ENCODE data around the gene GALNT17. TPM values are rescaled to one million over a fixed set of nuclear protein-coding genes. Genes with fewer than 3 reads are reported as not detected.
"Not testable (repeated sequence)": the region's sequence is repeated elsewhere in the genome, so short reads cannot be mapped to it uniquely, and the experiment has no call there.

GALNT17 gene
- total RNA-seq, 1 experiment from 2014 or later = 0.06 TPM

DNA sequence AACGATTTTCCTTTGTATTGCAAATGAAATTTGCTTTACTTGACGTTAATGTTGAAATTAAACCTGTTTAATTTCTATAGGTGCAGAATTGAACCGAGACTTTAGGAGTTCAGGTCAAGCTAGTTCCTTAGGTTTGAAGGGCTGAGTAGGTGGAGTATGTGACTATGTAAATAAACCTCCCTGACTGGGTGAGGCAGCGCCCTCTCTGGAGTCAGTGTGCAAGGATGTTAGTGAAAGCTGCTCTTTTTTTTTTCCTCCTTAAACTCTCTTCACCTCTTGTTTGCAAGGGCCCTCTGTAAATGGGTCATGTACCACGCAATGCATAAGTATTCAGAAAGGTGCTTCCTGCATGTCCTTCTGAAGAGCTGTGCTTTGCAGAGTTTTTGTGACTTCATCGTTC lies 33.8 kb downstream of the GALNT17 start:
- no peak for DNase-seq (ENCODE audit: low read depth)

DNA sequence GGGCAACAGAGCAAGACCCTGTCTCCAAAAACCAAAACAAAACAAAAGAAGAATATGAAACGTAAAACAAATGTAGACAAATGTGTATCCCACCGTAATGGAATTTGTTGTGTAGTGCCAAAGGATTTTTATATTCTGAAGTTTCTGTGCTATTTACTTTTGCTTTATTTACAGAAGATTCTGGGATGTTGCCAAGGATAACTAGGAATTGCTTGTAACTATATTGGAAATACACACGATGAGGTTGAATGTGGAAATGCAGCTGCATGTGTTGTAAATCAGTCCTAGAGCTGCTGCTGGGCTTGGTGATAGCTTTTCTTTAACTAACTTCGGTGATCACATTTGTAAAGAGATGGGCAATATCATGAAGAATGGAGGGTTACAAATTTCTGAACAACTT lies 39.5 kb downstream of the GALNT17 start:
- DNase-seq (ENCODE audit: low read depth) = no peak

DNA sequence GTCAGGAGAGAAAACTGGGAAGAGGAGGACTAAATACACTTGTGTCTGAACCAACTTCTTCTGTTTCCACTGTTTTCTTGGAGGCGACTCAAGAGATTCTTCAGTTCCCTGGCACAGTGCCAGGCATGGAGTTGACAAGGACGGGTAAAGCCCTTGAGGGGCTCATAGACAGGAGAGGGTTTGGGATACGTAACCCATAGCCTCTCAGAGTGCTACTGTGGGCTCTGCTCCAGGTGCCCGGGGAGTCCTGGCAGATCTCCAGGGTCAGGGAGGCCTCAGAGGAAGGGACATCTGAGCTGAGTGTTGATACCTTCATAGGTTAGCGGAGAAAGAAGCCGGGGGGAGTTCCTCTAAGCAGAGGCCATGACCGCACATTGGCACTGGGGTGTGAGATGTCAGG lies 42.0 kb downstream of the GALNT17 start:
- no peak for DNase-seq (ENCODE audit: low read depth)

DNA sequence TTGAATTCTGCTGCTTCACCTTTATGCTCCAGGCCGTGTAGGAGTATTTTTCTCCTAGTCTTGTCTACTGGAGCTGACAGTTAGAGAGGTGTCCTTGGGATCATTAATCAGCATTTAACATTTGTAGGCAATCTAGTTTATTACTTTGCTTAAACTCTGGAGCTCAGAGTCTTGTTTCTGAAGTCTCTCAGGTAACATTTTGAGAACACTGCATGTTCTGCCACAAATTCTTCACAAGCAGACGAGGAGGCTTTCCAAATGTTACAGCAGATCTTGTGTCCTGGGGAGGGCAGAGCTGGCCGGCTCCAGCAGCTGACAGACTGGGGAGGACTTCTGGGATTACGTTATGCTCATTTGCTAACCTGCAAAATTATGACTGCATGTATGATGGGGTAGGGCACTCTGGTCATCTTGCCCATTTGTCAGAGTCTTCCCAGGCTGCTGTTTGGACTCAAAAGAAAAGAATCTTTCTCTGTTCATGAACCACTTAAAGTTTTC lies 50.5 kb downstream of the GALNT17 start:
- no peak for DNase-seq (ENCODE audit: low read depth)

DNA sequence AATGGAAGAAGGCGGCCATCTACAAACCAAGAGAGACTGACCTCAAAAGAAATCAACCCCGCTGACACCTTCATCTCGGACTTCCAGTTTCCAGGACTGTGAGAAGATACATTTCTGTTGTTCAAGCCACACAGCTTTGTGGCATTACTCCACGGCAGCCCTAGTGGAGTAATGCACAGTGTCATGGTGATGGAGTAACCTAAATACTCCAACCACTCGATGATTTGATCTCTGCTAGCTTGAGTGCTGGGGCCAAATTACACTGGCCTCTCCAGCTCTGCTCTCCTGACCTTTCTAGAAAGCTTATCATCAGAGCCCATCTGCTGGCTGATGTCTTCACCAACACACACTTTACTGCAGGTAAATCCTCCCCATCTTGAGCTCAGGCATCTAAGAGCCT lies 52.2 kb downstream of the GALNT17 start:
- no peak for DNase-seq (ENCODE audit: low read depth)

DNA sequence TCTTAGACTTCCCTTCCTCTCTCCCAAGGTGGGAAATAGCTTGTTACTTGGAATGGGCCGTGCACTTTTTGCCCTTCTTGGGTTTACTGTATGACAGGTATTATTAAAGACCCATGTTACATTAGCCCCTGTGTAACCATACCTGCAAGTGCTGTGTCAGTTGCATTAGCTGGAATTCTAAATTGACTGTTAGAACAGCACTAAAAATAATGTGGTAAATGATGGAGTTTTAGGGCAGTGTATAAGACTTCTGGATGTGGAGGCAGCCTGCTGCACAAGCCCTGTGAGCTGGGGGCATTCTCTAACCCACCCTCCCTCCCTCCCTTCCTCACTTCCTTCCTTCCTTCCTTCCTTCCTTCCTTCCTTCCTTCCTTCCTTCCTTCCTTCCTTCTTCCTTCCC lies 52.7 kb downstream of the GALNT17 start:
- DNase-seq (ENCODE audit: low read depth) = no peak

DNA sequence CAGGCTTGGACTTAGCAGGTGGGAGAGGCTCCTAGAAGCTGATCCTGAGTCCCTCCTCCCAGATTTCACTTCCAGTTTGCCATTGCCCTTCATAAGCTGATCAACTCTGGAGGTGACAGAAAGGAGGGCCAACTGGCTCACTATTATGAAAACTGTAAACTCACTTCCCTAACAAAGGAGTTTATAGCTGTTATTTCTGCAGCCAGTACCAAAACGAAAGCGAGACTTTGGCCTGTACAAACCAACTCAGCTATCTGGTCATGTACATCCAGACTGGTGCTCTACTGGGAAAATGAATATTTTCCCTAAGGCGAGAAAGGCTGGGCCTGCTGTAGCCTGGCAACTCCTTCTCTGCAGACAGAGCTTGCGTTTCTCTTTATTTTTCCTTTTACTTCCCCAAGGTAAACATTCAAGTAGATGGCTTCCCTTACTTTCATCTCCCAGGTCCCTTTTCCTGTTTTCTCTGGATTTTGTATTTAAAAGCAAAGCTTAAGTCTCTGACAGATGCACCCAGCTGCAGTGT lies 54.7 kb downstream of the GALNT17 start:
- DNase-seq (ENCODE audit: low read depth) = no peak

DNA sequence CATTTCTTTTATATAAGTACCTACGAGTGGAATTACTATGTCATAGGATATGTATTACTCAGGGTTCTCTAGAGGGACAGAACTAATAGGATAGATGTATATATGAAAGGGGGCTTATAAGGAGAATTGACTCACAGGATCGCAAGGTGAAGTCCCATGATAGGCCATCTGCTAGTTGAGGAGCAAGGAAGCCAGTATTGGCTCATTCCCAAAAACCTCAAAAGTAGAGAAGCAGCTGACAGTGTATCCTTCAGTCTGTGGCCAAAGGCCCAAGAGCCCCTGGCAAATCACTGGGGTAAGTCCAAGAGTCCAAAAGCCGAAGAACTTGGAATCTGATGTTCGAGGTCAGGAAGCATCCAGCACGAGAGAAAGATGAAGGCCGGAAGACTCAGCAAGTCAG lies 59.8 kb downstream of the GALNT17 start:
- no peak for DNase-seq (ENCODE audit: low read depth)

DNA sequence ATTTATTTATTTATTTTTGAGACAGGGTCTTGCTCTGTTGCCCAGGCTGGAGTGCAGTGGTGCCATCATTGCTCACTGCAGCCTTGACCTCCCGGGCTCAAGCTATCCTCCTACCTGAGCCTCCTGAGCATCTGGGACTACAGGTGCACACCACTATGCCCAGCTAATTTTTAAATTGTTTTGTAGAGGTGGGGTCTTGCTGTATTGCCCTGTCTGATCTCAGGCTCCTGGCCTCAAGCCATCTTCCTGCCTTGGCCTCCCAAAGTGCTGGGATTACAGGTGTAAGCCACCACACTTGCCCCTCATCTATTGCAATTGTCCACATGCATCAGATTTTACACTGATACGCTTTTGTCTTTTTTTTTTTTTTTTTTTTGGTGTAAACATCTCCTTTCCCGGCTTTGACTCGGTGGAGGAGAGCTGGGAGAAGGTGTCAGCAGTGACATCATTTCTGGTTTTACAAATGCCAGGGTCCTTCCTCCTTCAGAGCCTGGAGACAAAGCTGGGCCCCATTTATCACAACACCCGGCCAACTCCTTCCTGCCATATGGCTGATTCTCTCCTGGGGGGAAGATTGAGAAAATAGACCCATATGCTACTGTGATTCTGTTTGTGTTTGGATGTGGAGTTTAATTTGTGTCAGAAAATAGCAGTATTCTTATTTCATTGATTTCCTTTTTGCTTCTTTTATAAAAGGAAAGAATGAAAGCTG lies 61.3 kb downstream of the GALNT17 start:
- no peak for DNase-seq (ENCODE audit: low read depth)

DNA sequence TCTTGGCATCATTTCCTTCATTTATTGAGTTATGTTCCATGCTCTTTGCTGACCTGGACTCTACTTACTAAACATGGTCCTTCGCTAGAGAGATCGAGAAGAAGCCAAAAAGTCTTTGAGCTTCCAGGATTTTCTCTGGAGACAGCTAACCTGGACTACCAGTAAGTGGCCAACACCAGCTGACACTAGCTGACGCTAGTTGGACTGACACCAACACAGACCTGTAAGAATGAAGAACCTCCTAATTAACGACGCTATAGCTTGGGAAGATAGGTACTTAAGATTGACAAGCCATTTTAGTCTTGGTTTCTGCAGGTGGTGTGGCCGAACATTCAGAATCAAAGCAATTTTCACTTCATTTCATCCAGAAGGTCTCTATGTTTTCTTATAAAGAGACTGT lies 66.4 kb downstream of the GALNT17 start:
- DNase-seq (ENCODE audit: low read depth) = no peak

DNA sequence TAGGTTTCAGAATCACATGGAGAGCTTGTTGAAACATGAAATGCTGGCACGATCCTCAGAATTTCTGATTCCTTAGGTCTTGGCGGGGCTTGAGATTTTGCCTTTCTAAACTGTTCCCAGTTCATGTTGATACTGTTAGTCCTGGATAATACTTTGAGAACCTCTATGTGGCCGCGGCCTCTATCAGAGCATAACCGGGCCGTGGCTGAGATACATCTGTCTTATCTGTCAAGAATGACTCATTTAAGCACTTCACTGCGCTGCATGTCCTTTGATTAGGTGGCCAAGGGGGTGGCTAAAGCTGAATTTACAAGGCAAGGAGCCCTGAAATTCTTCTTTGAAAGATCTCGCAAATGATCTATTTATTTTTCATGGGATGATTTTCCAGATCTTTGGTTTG lies 66.9 kb downstream of the GALNT17 start:
- no peak for DNase-seq (ENCODE audit: low read depth)

DNA sequence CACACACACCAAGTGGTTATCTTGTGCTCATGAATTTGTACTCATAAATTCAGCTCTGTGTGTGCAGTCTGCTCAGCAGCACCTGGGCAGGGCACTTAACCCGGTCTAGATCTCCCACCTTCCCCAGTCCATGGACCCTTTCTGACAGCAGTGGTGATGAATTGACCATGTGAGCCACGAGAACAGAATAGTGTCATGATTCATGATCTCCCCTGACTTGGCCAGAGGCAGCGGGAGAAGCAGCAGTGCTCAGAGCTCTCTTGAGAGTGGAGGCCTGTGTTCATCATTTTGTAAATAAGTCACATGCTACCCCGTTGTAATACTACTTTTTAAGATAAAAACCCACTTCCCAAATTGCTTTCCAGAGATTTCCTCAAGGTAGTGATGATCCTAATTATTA lies 74.2 kb downstream of the GALNT17 start:
- no peak for DNase-seq (ENCODE audit: low read depth)

DNA sequence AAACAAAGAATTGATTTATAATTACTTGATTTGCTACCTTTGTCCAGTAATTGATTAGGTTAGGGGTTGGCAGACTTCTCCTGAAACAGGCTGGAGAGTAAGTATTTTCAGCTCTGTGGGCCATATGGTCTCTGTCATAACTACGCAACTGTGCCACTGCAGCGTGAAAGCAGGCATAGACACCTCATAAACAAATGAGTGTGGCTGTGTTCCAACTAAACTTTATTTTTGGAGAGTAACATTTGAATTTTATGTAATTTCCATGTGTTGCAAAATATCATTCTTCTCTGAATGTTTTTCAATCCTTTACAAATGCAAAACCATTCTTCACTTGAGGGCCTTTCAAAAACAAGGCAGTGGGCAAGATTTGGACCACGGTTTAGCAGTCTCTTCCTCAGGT lies 76.9 kb downstream of the GALNT17 start:
- no peak for DNase-seq (ENCODE audit: low read depth)

DNA sequence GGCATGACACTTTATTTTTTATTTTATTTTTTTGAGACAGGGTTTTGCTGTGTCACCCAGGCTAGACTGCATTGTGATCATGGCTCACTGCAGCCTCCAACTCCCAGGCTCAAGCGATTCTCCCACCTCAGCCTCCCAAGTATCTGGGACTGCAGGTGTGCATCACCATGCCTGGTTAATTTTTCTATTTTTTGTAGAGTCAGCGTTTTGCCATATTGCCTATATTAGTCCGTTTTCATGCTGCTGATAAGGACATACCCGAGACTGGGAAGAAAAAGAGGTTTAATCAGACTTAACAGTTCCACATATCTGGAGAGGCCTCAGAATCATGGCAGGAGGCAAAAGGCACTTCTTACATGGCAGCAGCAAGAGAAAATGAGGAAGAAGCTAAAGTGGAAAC lies 77.5 kb downstream of the GALNT17 start:
- DNase-seq (ENCODE audit: low read depth) = not testable (repeated sequence)

DNA sequence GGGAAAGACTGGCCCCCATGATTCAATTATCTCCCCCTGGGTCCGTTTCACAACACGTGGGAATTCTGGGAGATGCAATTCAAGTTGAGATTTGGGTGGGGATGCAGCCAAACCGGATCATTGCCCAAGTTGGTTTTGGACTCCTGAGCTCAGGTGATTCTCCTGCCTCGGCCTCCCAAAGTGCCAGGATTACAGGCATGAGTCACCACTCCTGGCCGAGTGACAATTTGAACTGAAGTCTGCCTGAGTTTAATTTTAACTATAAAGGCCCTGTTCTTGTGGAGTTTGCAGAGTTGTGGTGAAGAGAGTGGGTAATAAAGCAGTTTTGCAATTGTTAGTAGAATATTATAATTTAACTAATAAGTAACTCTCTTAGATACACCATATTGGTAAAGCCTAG lies 78.3 kb downstream of the GALNT17 start:
- DNase-seq (ENCODE audit: low read depth) = no peak

DNA sequence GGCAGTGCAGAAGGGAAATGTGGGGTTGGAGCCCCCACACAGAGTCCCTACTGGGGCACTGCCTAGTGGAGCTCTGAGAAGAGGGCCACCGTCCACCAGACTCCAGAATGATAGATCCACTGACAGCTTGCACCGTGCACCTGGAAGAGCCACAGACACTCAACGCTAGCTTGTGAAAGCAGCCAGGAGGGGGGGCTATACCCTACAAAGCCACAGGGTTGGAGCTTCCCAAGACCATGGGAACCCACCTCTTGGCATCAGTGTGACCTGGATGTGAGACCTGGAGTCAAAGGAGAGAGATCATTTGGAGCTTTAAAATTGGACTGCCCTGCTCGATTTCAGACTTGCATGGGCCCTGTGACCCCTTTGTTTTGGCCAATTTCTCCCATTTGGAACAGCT lies 80.5 kb downstream of the GALNT17 start:
- DNase-seq (ENCODE audit: low read depth) = not testable (repeated sequence)

DNA sequence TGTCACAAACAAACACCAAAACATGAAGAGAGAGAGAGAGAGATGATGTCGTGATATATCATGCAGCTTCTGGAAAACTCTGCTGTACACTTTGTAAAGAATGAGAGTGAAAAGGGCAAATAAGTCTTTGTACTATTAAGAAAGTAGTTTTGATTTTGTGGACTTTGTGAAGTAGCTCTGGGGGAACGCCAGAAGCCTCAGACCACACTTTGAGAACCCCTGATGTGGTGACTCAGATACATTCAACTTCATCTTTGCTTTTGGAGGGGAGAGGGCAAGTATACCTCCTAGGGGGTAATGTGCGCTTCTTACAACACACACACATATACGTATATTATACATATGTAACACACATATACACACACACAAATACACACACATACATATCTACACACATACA lies 84.3 kb downstream of the GALNT17 start:
- no peak for DNase-seq (ENCODE audit: low read depth)

DNA sequence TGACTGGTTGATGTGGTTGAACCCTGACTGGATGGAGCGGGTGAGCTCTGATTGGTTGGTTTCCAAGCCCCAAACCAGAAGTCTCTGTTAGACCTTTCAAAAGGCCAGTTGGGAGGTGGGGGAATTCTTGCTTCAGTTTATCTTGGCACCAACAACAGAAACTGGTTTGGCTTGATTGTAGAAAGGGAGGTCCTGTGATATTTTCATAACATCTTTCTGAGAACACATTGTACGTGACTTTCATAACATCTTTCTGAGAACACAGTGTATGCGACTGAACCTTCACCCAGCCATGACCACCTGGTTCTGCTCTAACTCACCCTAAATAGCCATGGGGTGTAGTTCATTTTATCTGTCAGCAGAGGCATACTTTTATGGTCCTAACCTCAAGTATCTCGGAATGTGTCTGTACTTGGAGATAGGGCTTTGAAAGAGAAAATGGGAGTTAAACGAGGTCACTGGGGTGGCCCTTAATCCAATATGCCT lies 88.3 kb downstream of the GALNT17 start:
- DNase-seq (ENCODE audit: low read depth) = no peak

DNA sequence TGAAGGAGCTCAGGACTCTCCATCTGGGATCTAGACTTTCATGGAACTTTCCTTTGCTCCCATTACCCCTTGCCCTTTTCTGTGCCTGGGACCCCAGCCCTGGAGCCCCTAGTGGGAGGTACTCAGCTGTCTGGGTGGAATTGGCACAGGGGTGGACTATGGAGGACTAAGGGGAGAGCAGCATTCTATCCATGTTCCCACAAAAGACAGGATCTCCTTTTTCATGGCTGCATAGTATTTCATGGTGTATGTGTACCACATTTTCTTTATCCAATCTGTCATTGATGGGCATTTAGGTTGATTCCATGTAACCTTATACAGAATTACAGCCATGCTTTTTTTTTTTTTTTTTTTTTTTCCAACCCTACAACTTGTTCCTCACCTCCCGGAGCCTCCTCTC lies 89.1 kb downstream of the GALNT17 start:
- DNase-seq (ENCODE audit: low read depth) = no peak

DNA sequence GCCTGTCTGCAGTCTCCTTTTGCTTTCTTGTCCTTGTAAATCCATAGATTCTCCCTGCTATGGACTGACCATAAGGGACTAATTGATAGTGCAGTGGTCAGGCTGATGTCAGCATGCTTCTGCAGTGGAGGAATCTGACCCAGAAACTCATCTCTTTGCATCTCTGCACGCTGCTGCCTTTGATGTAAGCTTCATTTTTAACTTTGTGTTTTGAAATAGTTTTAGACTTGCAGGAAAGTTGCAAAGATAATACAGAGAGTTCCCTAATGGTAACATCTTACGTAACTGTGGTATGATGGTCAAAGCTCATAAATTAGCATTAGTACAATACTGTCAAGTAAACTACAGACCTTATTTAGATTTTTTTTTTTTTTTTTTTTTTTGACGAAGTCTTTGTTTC lies 89.6 kb downstream of the GALNT17 start:
- no peak for DNase-seq (ENCODE audit: low read depth)

DNA sequence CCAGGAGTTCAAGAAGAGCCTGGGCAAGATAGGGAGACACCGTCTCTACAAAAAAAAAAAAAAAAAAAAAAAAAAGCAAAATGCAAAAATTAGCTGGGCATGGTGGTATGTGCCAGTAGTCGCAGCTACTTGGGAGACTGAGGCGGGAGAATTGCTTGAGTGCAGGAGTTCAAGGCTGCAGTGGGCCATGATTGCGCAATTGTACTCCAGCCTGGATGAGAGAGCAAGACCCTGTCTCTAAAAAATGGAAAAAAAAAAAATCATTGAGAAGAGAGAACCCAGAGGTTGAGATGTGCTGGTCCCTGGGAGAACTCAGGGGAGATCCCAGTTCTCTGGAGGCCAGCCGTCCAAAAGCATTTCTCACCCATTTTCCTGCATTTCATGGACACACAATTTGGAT lies 95.2 kb downstream of the GALNT17 start:
- no peak for DNase-seq (ENCODE audit: low read depth)

DNA sequence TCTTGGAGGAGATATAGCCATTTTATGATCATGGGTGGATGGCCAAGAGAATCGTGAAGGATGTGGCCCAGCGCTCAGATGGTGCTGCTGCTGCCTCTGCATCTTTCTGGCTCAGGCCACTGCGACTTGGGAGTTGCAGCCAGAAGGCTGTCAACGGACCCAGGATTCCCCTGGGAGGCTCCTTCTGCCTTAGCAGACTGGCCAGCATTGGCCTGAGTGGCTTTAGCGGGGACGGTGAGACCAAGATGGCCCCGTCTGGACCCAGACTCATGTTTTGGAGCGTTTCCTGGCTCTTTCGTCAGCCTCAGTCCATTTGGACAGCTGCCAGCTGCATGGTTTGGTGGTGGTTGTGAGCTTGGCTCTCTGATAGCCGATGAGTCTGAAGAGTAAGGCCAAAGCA lies 97.2 kb downstream of the GALNT17 start:
- DNase-seq (ENCODE audit: low read depth) = no peak

DNA sequence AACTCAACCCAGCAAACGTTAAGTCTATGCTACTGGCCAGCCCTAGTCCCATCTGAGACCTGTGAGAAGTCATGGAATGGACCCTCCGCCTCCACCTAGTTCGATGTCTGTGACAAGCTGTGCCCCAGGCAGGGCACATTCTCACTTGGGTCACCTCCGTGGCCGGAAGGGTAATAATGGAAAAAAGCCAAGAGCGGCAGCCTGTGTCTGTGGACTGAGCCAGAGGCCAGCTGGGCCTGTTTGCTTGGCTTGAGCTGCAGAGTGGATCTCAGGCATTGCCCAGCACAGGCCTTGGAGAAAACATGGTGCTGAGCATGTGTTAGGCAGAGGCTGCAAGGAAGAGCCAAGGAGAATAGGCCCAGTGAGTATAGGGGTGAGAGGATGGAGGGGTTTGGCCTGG lies 97.8 kb downstream of the GALNT17 start:
- no peak for DNase-seq (ENCODE audit: low read depth)

DNA sequence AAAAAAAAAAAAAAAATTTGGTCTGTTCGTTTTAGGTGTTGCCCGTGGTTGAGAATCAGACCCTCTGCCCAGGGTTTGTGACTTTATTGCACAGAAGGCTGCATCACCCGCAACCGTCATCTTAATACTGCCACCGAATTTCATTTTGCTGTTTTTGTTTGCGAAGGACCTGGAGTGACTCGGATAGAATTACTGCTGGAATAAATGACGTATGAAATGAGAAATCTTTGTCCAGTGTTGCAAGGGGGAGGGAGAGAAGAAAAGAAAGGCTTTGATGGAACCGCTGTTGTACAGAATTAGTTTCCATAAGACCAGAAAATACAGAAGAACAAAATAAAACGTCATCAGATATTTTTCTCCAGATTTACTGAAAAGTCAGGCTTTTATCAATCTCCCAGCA lies 103.3 kb downstream of the GALNT17 start:
- no peak for DNase-seq (ENCODE audit: low read depth)

Measured in LHCN-M2 (cell line).